Fibroblast of upper back skin (primary cell): ENCODE results near the gene ACTRT2.

Experiments
- DNase-seq: peaks from one replicate; pipeline ENCODE4 v3.0.0-alpha.2; 2013

The ACTRT2 gene

GRCh38 chr1:3003039-3003940, 18.0 kb upstream of the ACTRT2 start:
- no peak for DNase-seq

DNA sequence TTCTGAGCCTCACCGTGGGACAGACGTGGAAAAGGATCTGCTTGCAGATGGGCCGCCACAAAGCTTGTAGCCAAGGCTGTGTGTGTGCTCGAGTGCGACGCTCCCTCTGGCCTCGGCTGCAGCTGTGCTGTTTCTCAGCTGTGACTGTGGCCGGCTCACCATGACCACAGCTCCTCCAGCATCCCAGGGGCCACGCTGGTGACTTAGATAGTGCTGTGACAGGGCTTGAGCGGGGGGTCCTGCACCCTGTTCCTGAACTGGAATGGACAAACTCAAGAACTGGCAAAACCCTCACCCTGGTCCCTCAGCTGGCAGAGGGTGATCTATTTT, 17.4 kb upstream of the ACTRT2 start:
- DNase-seq = no peak

- DNase-seq = no peak
Measured at GRCh38 chr1:3004285-3005205, 16.7 kb upstream of the ACTRT2 start.

GRCh38 chr1:3005771-3006170, 15.5 kb upstream of the ACTRT2 start:
- no peak for DNase-seq

DNA sequence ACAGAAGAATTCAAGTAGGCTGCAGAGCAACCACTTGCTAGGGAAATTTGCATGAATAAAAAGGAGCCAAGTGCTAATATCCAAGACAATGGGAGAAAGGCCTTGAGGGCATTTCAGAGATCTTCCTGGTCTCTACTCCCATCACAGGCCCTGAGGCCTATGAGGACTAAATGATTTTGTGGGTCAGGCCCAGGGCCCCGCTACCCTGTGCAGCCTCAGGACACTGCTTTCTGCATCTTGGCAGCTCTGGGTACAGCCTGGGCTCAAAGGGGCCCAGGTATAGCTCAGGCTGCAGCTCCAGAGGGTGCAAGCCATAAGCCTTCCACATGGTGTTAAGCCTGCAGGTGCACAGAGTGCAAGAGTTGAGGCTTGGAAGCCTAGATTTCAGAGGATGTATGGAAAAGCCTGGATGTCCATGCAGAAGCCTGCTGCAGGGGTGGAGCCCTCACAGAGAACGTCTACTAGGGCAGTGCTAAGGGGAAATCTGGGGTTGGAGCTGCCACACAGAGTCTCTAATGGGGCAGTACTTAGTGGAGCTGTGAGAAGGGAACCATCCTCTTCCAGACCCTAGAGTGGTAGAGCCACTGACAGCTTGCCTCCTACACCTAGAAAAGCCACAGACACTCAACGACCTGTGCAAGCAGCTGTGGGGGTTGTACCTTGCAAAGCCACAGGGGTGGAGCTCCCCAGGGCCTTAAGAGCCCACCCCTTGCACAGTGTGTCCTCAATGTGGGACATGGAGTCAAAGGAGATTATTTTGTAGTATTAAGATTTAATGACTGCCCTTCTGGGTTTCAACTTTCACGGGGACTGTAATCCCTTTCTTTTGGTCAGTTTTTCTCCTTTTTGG, 13.7 kb upstream of the ACTRT2 start:
- DNase-seq = no peak

DNA sequence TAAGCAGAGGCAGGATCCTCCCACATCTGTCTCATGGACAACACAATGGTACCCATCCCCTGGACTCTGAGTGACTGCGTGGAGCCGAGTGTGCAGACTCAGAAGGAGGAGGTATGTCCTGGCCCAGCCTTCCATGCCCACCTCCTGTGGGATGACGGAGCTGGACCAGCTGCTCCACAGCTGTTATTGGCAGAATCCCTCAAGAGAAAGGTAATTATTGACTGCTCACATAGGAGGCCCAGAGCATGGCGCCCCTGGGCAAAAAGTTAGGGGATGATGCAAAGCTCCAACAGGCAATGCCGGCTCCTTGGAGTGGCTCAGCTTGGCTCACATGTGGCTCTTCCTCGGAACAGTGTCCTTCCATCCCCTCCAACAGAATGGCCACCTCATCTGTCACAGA, 12.2 kb upstream of the ACTRT2 start:
- no peak for DNase-seq

GRCh38 chr1:3009556-3009955, 11.7 kb upstream of the ACTRT2 start:
- DNase-seq = no peak

DNA sequence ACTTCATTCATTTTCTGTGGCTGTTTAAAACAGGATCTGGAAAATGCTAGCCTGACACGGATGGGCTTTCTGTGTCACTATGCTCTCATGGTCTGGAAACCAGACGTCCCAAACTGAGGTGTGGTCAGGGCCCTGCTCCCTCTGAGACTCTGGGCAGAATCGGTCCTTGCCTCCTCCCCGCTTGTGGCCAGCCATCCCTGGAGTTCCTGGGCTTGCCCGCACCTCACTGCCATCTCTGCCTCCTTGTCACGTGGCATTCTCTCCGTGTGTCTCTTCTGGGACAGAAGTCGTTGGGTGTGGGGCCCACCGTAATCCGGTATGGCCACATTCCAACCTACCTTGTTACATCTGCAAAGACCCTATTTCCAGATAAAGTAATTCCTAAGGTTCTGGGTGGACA, 10.1 kb upstream of the ACTRT2 start:
- DNase-seq = no peak

DNA sequence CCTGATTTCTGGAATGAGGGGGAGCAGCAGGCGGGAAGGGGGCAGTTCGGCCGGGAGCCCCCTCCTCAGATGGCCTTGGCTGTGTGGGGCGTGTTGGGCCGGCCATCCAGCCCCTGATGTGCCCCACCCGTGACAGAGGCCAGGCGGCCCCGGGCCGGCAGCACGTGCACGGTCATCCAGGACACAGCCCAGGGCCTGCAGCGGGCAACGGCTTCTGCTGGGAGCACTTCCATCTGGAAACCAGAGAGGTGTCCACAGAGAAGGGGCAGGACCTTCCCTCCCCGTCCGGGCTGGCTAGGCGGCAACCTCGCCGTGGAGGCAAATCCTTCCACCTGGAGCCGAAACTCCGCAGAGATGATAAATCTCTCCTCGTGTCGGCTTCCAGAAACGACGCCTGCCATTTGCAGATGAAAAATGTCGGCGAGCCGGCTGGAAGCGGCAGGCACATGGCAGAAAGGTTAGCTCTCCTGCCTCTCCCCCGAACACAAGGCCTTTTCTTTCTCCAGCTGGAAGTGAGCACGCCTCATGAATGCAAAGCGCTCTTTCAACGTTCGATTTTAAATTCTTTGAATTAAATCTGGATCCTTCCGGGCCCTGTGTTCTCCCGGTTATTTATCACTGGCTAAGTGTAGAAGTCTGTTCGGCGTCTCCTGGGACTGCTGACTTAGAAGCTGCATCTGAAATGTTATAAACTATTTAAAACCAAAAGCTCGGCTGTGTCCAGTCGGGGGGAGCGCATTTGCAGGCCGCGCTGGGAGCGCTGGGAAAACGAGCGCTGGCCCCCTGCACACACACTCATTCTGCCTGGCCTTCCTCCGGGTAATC, 9.4 kb upstream of the ACTRT2 start:
- DNase-seq = peak; percentile 2

DNA sequence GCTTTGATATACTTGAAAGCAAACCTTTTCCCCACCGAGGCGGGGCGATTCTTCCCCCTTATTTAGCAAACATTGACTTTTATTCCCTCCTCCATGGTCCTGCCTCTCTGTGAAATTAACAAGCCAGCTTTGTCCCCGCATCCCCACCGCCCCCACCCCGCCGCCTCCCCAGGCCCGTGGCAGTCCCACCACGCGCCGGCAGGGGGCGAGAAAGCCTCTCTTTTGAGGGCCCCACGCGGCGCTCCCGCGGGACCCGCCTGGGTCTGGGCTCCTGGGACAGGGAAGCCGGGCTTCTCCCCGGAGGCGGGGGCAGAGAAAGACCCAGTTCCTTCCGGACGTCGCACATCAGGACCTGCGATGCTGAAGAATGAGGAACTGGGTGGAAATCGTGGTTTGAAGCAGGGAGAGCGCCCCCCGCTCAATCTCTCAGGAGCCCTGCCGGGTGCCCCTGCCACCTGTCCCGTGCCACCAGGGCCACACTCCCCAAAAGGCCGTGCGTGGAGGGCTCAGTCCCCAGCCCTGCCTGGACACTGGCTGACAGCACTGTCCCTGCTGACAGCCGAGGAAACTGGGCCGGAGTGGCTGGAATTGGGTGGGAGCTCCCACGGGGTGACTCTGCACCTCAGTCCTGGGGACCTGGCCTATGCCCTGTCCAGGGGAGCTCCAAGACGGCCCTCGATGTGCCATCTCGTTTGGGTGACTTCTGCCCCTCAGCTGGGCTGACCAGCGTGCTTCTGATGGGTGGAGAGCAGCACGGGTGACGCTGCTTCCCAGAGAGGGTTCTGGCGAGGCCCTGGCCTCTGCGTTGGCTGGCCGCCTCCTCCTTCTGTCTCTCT, 8.6 kb upstream of the ACTRT2 start:
- peak; percentile 6 for DNase-seq

- DNase-seq = no peak
Measured at GRCh38 chr1:3013371-3014049, 7.8 kb upstream of the ACTRT2 start.

- no peak for DNase-seq
Measured at GRCh38 chr1:3014050-3014440, 7.2 kb upstream of the ACTRT2 start.

DNA sequence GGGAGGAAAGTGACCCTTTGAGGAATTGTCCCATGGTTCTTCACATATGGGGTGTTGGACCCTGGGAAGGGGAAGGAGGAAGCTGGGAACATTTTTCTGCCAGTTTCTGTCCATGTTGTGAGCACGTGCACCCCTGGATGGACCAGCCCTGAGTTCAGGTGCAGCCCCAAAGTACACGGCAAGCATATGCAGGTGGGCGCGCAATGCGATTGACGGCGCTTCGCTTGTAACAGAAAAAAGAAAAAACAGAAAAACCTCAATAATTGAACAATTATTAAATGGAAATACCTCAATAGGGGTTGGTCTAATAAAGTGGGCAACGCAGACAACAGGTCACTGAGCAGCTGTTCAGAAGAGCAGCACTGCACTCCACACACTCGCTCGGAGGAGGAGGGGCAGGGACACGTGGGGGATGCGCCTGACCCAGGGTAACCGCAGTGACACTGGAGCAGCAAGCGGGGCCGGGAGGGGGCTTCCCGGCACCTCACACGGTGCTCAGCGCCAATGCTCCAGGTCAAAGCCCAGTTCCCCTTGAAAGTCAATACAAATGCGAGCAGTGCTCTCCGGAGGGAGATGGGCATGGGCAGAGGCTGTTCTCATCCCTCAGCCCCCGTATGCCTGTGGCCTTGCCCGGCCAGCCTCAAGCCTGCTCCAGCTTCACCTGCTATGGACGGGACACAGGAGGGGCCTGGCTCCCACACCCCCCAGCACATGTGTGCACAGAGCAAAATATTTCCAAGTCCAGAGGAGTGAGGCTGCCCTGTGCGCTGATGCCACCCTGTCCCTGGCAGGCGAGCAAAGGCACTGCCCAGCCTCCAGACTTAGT, 6.6 kb upstream of the ACTRT2 start:
- DNase-seq = no peak

- no peak for DNase-seq
Measured at GRCh38 chr1:3015269-3015635, 6.0 kb upstream of the ACTRT2 start.

DNA sequence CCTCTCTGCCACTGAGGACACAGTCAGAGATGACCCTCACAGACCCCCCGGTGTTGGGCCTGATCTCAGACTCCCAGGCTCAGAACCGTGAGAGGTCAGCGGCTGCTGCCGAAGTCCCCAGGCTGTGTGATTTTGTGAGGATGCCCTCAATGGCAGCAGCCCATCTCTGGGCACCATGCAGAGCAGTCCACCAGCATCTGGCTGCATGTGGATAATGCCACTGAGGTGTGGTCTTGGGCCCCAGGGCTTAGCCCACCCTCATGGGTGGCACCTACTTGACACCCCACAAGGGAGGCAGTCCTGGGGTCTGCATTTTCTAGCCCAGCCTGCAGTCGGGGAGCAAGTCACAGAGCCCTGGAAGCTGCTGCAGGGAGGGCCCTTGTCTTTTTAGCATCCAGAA, 5.5 kb upstream of the ACTRT2 start:
- DNase-seq = no peak

GRCh38 chr1:3016641-3017439, 4.4 kb upstream of the ACTRT2 start:
- DNase-seq = no peak

GRCh38 chr1:3017440-3018050, 3.7 kb upstream of the ACTRT2 start:
- DNase-seq = no peak

DNA sequence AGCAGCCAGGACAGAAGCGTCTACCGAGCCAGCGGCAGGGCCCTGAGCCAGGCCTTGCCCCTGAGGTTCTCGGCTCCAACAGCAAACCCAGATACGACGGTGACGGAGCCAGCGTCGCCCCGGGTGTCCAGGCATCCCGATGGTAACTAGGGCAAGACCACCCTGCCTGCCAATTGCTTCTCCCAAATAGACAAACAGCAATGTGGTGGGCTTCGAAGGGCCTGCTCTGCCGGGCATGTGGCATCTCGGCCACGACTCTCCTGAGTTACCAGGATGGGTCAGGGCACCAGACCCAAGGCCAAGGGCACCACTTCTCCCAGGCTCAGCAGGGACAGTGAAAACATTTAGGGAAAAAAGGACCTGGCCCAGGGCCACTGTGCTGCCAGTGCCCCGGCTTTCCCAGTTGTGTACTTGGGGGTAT, 3.2 kb upstream of the ACTRT2 start:
- no peak for DNase-seq
